ENCODE data around the gene NHERF1. TPM values are rescaled to one million over a fixed set of nuclear protein-coding genes. Genes with fewer than 3 reads are reported as not detected.

The NHERF1 gene
- total and polyA plus RNA-seq, 2 of the 8 experiments (the other 6 are each of a cell fraction or from before 2014, with no cell fraction given): 92.9 to 99.2 TPM

GRCh38 chr17:74737299-74738050 lies 11.0 kb upstream of the NHERF1 start (continued):
- TF ChIP-seq CHD7 (IDR thresholded peaks at IDR 0.05; ENCODE audit: insufficient replicate concordance, low read length): no peak
- no peak for TF ChIP-seq SUZ12 (IDR thresholded peaks at IDR 0.05; ENCODE audit: low read length)
- peak; percentile 95 for TF ChIP-seq TEAD4 (IDR thresholded peaks at IDR 0.05; ENCODE audit: low read depth, low read length)
- no peak for TF ChIP-seq MAFK (IDR thresholded peaks at IDR 0.05; ENCODE audit: low read depth, low read length)
- TF ChIP-seq CREB1 (IDR thresholded peaks at IDR 0.05): no peak
- TF ChIP-seq SP1 (IDR thresholded peaks at IDR 0.05; ENCODE audit: low read depth, low read length): peak; percentile 36; the same call in 1 of the 2 replicates
- no peak for TF ChIP-seq JUND (IDR thresholded peaks at IDR 0.05; ENCODE audit: low read length)
- TF ChIP-seq CTBP2 (IDR thresholded peaks at IDR 0.05; ENCODE audit: borderline replicate concordance, insufficient read depth, insufficient read length, low read length): no peak
- TF ChIP-seq SAP30 (IDR thresholded peaks at IDR 0.05; ENCODE audit: insufficient read depth, insufficient replicate concordance, low read length): no peak
- TF ChIP-seq BRCA1 (IDR thresholded peaks at IDR 0.05; ENCODE audit: low read depth, low read length): no peak

All from H1 (cell line).